HCT116 (cell line): Measurements from ENCODE around the gene ARHGAP23.

Experiments
- CEBPB ChIP-seq: IDR thresholded peaks from 2 replicates; pipeline ENCODE4 v1.6.1; 2012; ENCODE audit warnings: low read depth
- CTCF ChIP-seq, 3 experiments: fragments of 200-600 bp in 1 of 3; sonication (generic) in 1 of 3; IDR thresholded peaks in 2 of 3; conservative IDR thresholded peaks in 1 of 3; 2 replicates each; pipeline ENCODE4 v1.5.1; 2012 to 2017; ENCODE audit warnings: low read depth in 2 of 3, low read length in 2 of 3, antibody characterized with exemption in 1 of 3, borderline replicate concordance in 1 of 3, control low read depth in 1 of 3, mild to moderate bottlenecking in 1 of 3, mixed read lengths in 1 of 3, mixed run types in 1 of 3, moderate library complexity in 1 of 3; ENCODE audit not compliant: insufficient read depth in 1 of 3
- EZH2 ChIP-seq: fragments of 200-600 bp; sonication (generic); IDR thresholded peaks from 2 replicates; pipeline ENCODE4 v1.6.1; 2017; ENCODE audit warnings: antibody characterized with exemption, mixed run types
- POLR2A ChIP-seq: IDR thresholded peaks from 2 replicates; pipeline ENCODE4 v1.7.0; 2011; ENCODE audit warnings: borderline replicate concordance; ENCODE audit not compliant: insufficient read depth, insufficient read length; ENCODE audit errors: extremely low read depth

- TF ChIP-seq CTCF (IDR thresholded peaks at IDR 0.05 in 2 of 3, conservative IDR thresholded peaks at IDR 0.05 in 1 of 3; ENCODE audit: borderline replicate concordance in 1 of 3, insufficient read depth in 1 of 3, low read depth in 2 of 3, low read length in 2 of 3) (no peak), EZH2 (no peak), CEBPB (no peak), POLR2A (no peak)
Observed at GRCh38 chr17:38509772-38510420, 81.6 kb downstream of the ARHGAP23 start.
